Activated T-helper 1 cell treated with anti-CD3 and anti-CD28 coated beads, Interleukin-2, amount 50 U/mL, for 16 hours (primary cell): Measurements from ENCODE around the gene MYO10.

Experiments
- DNase-seq, 2 donors: peaks; one replicate each; pipeline ENCODE4 v3.0.0-alpha.2; 2020; ENCODE audit warnings: low read depth in 1 of 2, low spot score in 1 of 2

Gene MYO10

GRCh38 chr5:16943846-16944678, 8.0 kb upstream of the MYO10 start:
- DNase-seq, result no peak

- no peak for DNase-seq
Observed at GRCh38 chr5:16937503-16938161, 1.5 kb upstream of the MYO10 start.

- no peak for DNase-seq
Observed at GRCh38 chr5:16936989-16937438, 926 bp upstream of the MYO10 start.

- no peak for DNase-seq
Observed at GRCh38 chr5:16935231-16936149, 598 bp downstream of the MYO10 start.

- no peak for DNase-seq
Observed at GRCh38 chr5:16934677-16935153, 1.4 kb downstream of the MYO10 start.

- DNase-seq, result no peak
Observed at GRCh38 chr5:16934123-16934522, 2.0 kb downstream of the MYO10 start.

GRCh38 chr5:16933337-16933736, 2.8 kb downstream of the MYO10 start:
- DNase-seq, result no peak

GRCh38 chr5:16932401-16932800, 3.7 kb downstream of the MYO10 start:
- no peak for DNase-seq

- no peak for DNase-seq
Observed at GRCh38 chr5:16931334-16932110, 4.6 kb downstream of the MYO10 start.

- no peak for DNase-seq
Observed at GRCh38 chr5:16930496-16930895, 5.6 kb downstream of the MYO10 start.

- DNase-seq, result no peak
Observed at GRCh38 chr5:16929831-16930230, 6.3 kb downstream of the MYO10 start.

- no peak for DNase-seq
Observed at GRCh38 chr5:16929347-16929746, 6.7 kb downstream of the MYO10 start.

GRCh38 chr5:16927613-16928012, 8.5 kb downstream of the MYO10 start:
- no peak for DNase-seq

GRCh38 chr5:16926417-16926816, 9.7 kb downstream of the MYO10 start:
- DNase-seq, result no peak

- no peak for DNase-seq
Observed at GRCh38 chr5:16924206-16924605, 11.9 kb downstream of the MYO10 start.

GRCh38 chr5:16922430-16922829, 13.7 kb downstream of the MYO10 start:
- DNase-seq, result no peak

GRCh38 chr5:16921211-16921610, 14.9 kb downstream of the MYO10 start:
- no peak for DNase-seq

- DNase-seq, result no peak
Observed at GRCh38 chr5:16920109-16920816, 15.8 kb downstream of the MYO10 start.

GRCh38 chr5:16918891-16919671, 17.0 kb downstream of the MYO10 start:
- DNase-seq, result no peak
